Stimulated activated CD8-positive, alpha-beta memory T cell treated with anti-CD3 and anti-CD28 coated beads, Interleukin-7, amount 100 ng/mL, for 48 hours (primary cell): ENCODE results near the gene THSD7B.
"Not testable (repeated sequence)": the region's sequence is repeated elsewhere in the genome, so short reads cannot be mapped to it uniquely, and the experiment has no call there.

Source experiments
- DNase-seq, 2 donors: peaks; one replicate each; pipeline ENCODE4 v3.0.0-alpha.2; 2020; ENCODE audit warnings: low read depth in 1 of 2; ENCODE audit errors: extremely low read depth in 1 of 2

The THSD7B gene

DNA sequence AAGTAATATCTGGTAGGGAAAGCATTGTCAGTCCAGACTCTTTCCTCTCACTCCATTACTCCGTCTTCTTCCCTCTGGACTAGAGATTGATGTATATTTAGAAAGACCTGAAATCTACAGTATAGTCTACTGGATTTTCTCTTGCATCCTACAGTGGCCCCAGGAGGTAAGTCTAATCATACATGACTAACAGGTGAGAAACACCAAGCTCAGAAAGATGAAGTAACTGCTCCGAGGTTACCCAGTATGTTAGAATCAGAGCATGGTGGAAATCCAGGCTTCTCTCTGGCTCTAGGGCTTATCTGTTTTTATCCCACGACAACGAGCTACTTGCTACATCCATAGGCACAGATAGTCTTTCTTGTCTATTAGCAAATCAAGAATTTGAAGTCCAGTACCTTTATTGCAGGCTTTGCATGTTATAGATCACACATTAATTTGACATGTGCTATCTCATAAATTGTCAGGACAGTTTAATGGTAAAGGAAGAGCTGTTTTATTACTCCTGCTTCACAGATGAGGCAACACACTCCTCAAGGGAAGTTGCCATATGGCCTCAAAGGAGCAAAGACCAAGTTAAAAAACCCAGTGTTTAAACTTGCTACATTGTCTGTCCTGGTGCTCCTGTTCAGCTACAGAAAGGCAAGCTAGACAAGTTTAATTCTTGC, 484.3 kb downstream of the THSD7B start:
- no peak for DNase-seq

DNA sequence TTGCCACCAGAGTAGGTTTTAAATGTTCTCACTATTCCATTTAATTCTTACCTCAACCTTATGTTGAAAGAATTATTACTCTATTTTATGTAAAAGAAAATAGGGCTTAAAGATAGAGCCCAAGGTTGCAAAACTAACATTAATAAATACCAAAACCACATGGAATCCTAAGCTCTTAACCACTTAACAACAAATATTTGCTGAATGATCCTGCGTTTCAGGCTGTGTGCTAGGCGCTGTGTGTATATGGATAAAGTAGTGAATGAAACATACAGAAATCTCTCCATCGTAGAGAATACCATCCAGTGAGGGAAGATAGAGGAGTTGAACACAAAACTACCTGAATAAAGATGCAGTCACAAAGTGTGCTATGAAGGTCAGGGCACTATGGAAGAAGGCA, 485.1 kb downstream of the THSD7B start:
- no peak for DNase-seq

DNA sequence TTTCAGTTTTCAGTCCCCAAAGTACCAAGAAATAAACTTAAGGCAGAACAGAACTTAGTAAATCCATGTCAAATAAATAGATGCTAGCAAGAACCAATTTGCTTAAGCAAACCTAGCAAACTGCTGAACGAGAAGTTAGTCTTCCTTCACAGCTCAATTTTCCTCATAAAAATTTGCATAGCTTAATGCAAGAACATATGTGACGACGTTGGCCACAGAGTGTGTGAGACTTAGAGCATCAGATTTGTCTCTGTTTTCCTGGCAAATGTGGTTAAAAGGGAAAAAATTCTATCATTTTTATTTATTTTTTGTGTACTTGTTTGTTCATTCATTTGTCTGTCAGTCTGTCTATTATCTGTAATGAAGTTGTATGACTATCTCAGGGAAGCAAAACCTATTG, 485.7 kb downstream of the THSD7B start:
- no peak for DNase-seq

DNA sequence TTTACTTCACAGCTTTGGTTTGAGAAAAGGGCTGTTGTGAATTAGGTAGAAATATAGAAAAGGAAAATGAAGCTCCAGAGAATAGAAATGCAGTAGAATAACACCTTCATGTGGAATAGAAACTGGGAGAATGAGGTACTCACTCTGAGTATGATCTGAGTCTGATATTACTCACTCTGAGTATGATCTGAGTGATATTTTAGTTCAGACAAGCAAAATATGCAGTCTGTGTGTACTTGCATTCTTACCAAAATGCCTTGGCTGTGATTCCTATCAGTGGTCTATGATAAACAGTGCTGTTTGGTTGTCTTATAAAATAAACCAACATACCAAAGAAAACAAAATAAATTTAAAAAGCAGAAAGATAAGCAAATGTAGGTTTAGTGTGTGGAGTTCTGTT, 487.6 kb downstream of the THSD7B start:
- DNase-seq: no peak

DNA sequence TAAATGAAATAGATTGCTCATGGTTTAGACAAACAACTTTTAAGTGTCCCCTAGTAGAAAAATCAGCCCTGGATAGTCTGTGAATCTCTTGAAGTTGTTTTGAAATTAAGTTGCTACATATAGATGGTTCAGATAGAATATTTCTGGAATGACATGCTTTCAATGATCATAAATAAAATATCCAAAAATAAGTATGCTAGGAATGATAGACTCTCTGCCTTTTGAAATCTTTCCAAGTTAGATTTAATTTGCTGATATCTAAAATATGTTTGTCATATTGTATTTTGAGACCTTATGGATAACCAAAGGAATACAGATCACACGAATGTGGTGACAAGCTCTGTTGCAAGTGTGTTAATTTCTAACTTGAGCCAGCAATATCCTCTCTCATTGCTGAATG, 488.7 kb downstream of the THSD7B start:
- DNase-seq: no peak

DNA sequence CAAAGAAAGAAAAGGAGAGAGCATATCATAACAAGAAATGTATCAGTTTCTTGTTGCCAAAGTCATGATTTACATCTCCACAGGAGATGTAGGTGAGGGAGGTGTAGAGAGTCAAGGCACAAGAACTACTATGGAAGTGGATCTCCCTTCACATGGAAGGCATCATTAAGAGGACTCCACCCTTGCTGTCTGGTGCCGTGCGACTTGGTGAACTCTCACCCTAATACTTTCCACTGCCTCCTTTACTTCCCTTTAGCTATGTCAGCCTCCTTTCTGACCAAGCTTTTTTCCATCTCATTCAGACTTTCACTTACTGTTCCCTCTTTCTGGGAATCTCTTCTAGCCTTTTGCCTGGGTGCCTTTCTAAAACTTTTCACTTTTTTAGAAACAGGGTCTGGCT, 490.0 kb downstream of the THSD7B start:
- DNase-seq: no peak

DNA sequence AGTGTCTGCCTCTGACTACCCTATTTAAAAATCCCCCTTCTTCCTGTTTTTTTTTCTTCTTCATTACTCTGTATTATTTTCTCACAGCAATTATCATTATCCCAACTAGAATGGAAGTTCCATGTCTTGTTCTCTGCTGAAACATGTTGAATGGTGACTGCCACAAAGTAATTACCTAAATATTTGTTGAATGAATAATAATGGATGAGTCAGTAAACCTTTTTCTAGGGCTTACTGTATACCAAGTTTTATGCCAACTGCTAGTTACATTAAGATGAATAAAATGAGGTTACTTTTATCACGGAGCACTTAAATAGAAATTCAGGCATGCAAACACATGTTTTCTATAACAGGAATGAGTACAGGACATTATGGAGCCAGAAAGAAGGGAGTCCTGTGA, 490.6 kb downstream of the THSD7B start:
- no peak for DNase-seq

DNA sequence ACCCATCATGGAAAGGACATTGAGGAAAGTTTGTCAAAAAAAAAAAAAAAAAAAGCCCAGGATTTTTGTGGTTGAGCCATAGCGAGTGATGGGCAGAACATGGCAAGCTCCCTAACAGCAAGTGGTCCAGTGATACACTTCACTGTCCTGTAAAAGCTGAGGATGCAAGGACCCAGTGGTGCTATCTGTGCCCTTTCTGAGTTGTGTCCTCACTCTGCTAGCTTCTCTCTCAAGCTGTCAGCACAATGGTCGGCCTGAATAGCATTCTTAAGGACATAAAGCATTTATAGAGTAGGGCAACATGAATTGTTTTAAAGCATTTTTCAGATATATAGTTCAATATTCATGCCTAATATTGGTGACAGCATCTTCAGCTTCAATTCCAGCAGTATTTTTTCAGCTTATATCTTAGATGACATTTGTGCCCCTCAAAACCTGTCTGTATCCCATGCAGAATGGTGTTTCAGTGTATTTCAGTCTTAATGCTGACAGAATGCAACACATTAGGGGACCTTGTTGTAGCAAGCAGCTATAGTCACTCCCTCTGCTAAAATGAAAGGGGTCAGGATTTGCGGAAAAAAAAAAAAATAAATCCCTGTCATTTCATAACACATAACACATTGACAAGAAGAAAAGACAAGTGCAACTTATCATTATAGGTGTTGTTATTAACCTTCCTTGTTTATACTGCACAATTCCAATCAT, 496.7 kb downstream of the THSD7B start:
- DNase-seq: no peak

DNA sequence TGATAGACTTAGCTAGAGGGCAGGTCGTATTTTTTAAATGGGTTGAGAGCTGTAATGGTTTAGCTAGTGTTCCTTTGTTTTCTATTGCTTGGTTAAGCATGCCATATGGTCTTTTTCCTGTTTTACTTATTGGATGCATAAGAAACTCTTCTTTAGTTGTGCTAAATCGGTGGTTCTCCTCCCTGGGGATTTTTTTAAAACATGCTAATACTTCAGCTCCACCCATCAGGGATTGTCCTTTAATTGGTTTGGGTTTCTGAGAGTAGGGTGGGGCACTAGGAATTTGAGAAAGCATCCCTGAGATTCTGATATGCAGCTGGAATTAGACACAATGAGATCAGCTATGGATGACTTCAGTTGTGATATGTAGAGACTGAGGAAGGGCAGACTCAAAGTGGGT, 497.2 kb downstream of the THSD7B start:
- DNase-seq: no peak

DNA sequence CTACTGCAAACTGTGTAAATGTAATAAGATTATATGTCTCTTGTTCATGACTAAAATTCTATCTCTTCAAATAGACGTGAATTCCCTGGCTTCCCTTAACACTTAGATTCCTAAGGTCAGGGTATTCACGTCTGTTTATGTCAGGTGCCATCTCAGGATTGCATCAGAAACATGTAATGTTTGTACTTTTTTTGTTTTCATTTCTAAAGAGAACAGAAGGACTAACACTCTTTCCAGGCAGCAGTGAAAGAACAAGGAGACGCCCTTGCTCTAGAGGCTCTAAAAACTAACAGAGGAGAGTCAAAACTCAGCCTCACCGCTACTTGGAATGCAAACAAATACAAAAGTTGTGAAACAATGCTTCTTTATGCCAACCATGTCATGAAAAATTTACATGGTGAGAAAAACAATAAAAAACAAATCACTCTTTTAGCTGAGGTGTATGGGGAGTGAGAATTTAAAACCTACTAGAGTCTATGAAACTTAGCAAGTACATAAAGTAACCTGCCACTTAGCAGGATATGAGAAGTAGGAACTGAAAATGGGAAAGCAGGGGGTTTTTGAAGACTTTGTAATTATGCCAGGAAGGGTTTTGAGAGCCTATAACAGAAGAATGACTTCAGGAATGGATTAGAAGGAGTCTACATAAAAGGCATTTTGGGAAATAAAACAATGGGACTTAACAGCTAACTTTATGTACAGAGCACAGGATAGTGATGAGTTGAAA, 522.7 kb downstream of the THSD7B start:
- no peak for DNase-seq

DNA sequence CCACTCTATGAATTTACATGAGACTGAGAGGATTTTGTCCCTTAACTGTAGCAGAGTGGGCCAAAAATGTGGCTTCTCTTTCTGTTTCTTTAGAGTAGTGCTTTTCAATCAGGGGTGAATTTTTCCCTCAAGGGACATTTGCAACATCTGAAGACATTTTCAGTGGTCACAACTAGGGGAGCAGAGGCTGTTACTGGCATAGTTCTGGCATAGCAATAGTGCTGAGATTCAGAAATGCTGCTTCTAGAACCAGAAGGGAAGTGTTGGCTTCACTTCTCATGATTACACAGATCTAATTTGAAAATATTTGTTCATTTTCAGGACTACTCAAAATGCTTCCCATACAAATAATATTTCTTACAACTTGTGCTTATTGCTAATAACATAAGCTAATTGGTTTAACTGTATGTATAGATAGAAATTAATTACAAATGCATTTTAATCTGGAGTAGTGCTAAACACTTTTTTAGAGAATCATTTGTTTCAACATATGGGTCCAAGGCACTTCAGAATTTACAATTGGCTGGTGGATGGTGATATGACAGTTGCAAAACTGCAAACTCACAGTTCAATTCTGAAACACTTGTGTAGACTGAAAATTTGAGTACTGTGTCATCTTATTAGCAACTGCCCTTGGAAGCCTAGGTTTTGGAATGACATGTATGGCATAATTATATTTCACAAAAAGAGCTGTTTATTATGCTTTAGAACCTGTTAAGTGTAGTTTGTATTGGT, 526.7 kb downstream of the THSD7B start:
- DNase-seq: no peak

DNA sequence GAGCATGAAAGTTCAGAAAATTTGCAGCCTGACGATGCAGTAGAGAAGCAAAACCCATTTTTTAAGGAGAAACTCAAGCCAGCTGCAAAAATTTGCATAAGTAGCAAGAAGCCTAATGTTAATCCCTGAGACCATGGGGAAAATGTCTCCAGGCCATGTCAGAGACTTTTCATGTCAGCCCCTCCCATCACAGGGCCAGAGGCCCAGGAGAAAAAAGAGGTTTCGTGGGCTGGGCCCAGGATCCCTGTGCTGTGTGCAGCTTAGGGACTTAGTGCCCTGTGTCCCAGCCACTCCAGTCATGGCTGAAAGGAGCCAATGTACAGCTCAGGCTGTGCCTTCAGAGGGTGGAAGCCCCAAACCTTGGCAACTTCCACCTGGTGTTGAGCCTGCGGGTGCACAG, 533.0 kb downstream of the THSD7B start:
- no peak for DNase-seq

DNA sequence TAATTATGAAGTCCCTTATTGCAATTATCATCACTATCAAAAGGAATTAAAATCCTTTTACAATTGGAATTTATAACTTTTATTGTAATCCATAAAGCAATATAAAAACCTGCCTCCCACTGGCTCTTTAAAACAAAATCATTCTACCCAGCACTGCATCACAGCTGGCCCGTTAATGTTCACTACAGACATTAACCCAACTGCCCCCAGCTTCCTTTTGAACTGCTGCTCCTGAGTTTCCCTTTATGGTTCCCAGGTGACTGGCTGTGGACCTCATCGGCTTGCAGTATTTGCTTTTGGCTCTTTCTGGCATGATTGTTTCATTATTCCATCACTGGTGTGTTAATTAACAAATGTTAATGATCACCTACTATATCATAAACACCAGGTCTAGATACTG, 535.6 kb downstream of the THSD7B start:
- no peak for DNase-seq

DNA sequence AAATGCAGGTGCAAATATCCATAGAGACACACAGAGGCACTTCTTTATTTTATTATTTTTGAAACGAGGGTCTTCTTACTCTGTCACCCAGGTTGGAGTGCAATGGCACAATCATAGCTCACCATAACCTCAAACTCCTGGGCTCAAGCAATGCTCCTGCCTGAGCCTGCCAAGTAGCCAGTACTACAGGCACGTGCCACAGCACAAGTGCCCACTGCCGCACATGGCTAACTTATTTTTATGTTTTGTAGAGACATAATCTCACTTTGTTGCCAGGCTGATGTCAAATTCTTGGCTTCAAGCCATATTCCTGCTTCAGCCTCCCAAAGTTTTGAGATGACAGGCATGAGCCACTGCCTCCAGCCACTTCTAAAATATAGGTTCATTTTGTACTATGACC, 537.6 kb downstream of the THSD7B start:
- DNase-seq: no peak

DNA sequence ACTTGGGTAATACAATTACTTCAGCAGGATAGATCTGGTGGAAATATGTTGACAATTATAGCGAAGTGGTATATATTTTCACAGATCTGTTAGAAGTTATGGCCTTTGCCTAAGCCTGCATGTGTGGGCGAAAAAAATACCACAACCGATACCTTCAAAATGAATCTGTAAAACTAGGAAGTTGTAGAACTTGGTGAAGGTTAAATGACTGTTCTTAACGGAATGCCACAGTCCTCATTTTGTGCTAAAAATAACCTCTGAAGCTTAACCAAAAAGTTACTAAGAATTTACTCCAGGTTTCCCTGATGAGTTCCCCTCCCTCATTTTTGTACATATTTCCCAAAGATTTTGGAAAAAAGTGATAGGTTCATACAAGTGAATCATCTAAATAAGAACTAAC, 550.7 kb downstream of the THSD7B start:
- no peak for DNase-seq

DNA sequence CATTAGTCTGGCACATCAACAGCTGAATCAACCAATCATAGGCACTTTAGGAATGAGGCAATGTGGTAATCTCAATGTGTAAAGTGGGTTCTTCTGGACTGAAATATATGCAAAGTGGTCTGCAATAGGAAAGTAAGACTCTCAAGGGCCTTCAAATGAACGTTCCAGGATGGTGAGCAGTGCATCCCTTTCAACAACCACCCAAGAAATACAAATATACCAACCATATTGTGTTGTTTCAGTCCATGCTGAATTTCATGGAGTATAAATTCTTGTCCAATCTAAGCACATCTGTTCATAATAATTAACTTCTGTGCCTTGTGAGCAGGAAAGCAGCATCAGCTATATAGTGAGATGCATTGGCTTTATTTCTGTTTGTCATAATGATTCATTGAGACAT, 556.2 kb downstream of the THSD7B start:
- DNase-seq: no peak

DNA sequence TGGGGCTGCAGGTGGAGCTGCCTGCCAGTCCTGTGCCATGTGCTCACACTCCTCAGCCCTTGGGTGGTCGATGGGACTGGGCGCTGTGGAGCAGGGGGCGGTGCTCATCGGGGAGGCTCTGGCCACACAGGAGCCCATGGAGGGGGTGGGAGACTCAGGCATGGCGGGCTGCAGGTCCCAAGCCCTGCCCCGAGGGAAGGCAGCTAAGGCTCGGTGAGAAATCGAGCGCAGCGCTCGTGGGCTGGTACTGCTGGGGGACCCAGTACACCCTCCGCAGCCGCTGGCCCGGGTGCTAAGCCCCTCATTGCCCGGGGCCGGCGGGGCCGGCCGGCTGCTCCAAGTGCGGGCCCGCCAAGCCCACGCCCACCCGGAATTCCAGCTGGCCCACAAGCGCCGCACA, 566.2 kb downstream of the THSD7B start:
- DNase-seq: not testable (repeated sequence)

DNA sequence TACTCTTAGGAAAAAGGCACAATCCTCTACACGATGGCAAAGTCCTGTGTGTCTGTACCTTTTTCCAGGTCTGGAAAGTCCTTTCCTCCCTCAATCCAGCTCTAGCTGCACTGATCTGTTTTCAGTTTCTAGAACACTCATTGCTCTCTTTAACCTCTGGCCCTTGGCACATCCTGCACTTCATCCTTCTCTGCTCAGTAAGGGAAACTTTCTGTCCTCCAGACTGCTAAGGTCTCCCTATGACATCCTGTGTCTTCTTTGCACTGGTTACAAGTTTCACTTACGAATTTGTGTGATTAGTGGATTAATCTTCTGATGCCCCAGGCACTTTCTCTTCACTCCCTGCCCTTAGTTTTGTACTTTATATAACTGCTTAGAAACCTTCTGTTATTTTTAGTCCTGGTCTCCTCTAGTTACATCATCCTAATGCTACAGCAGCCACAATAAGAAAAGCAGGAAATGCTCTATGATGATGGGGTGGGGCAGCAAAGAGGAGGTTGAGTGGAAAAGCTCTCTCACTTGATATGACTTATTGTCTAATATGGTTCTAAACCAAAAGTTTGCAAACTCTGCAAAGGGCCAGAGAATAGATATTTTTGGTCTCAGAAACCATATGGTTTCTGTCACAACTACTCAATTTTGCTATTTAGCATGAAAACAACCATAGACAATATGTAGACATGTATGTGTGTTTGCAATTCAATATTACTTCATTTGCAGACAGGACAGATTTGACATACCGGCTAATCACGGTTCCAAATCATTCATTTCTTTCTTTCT, 568.2 kb downstream of the THSD7B start:
- DNase-seq: no peak

DNA sequence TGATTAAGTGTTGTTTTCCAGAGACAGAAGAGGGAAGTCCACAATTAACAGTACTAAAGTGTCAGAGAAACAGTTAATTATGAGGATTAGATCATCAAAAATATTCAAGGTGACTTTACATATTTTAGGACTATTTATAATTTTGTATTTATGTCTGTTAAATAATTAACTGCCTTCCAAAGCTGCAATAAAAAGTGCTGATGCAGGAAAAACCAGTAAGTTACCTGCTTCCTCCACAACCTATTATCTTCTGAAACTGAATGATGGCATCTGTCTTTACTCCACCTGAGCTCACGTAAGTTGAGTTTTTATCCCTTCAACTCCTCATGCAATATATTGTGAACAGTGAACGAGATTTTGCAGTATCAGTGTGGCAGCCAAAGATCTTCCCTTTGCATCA, 570.7 kb downstream of the THSD7B start:
- no peak for DNase-seq

DNA sequence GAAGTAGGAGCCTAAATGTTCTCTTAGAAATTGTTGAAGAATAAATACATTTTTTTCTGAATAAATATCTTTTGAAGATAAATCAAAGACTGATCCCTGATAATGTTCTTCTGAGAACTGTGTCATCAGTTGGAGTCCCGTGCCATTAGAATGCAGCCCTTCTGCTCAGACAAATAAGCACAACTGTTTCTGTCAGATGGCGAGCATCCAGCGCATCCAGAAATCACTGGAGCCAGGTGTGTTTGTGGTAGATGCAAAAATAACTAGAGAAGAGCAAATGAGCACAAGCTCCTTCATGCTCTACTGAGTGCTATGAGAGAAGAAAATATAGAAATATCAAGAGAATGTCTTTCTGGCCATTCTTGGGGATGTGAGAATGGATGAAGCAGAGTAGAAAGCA, 573.7 kb downstream of the THSD7B start:
- no peak for DNase-seq

DNA sequence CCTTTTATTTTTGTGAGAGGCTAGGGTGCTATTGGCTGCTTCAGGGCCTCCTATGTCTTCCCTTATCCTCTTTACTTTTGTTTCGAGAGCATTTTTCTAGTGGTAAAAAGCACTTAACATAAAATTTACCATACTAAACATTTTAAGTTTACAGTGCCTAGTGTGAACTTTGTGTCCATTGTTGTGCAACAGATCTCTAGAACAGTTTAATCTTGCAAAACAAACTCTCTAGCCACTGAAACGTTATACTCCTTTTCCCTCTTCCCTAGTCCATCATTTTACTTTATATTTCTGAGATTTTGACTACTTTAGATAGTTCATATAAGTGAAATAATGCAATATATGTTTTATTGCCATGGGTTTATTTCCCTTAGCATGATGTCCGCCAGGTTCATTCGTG, 580.6 kb downstream of the THSD7B start:
- no peak for DNase-seq
